ENCODE data around the gene COBL. TPM values are rescaled to one million over a fixed set of nuclear protein-coding genes. Genes with fewer than 3 reads are reported as not detected.

Gene COBL
- total RNA-seq, 1 donor from 2014 or later: 0.11 TPM

- H3K27ac ChIP-seq: no peak overlapping the region
- intact Hi-C loops (cut with DNase I): no loop called here
- no peaks in the 10 kb centered on the region for H3K9me3 ChIP-seq
- no peaks in the 10 kb centered on the region for H3K4me1 ChIP-seq
- no peak for TF ChIP-seq CTCF (IDR thresholded peaks at IDR 0.05)
- no peaks in the 10 kb centered on the region for H3K27me3 ChIP-seq
- DNase-seq (ENCODE audit: low spot score in 2 of 2): no peak
- no peaks in the 10 kb centered on the region for H3K36me3 ChIP-seq
- no peak overlapping the region for H3K4me3 ChIP-seq
These were observed 246.5 kb downstream of the COBL start for GRCh38 chr7:51070151-51070550.

- Histone ChIP-seq H3K9me3 (no peaks in the 10 kb centered on the region), H3K4me1 (no peaks in the 10 kb centered on the region), H3K27ac (no peak overlapping the region), H3K27me3 (no peaks in the 10 kb centered on the region), H3K4me3 (no peak overlapping the region), H3K36me3 (no peaks in the 10 kb centered on the region)
- no peak for DNase-seq (ENCODE audit: low spot score in 2 of 2)
- intact Hi-C loops (cut with DNase I): loop anchor here (5.0 kb wide), 2 partner anchors 287 to 472 kb away; partner anchors contain the start of gene GRB10
- no peak for TF ChIP-seq CTCF (IDR thresholded peaks at IDR 0.05)
These were observed 247.1 kb downstream of the COBL start for GRCh38 chr7:51069411-51070083.

GRCh38 chr7:51068401-51068800 is 248.2 kb downstream of the COBL start:
- intact Hi-C loops (cut with DNase I): loop anchor here (5.0 kb wide), 2 partner anchors 286 to 471 kb away; partner anchors contain the start of gene GRB10
- Histone ChIP-seq H3K36me3 (no peaks in the 10 kb centered on the region), H3K27me3 (no peaks in the 10 kb centered on the region), H3K27ac (no peak overlapping the region), H3K4me1 (no peaks in the 10 kb centered on the region), H3K4me3 (no peak overlapping the region), H3K9me3 (no peaks in the 10 kb centered on the region)
- no peak for DNase-seq (ENCODE audit: low spot score in 2 of 2)
- TF ChIP-seq CTCF (IDR thresholded peaks at IDR 0.05): no peak

- peak in 1 of 2 donors; percentile 71 for DNase-seq (ENCODE audit: low spot score in 2 of 2)
These were observed 248.9 kb downstream of the COBL start for GRCh38 chr7:51067757-51068156.

GRCh38 chr7:51067258-51067657 is 249.4 kb downstream of the COBL start:
- no peak for DNase-seq (ENCODE audit: low spot score in 2 of 2)
- intact Hi-C loops (cut with DNase I): loop anchor here (1.0 to 5.0 kb wide), 3 partner anchors 285 to 599 kb away; partner anchors contain the start of gene GRB10

More at GRCh38 chr7:51067757-51068156, 248.9 kb downstream of the COBL start:
- Histone ChIP-seq H3K36me3 (no peaks in the 10 kb centered on the region), H3K4me3 (peak overlapping the region in 1 of 2 donors; percentile 40), H3K9me3 (no peaks in the 10 kb centered on the region), H3K27ac (no peak overlapping the region), H3K27me3 (no peaks in the 10 kb centered on the region), H3K4me1 (no peaks in the 10 kb centered on the region)
- TF ChIP-seq CTCF (IDR thresholded peaks at IDR 0.05): peak; percentile 23 to 71 (median 44)
- intact Hi-C loops (cut with DNase I): loop anchor here (1.0 to 5.0 kb wide), 3 partner anchors 285 to 599 kb away; partner anchors contain the start of gene GRB10

More at GRCh38 chr7:51067258-51067657, 249.4 kb downstream of the COBL start:
- Histone ChIP-seq H3K27me3 (no peaks in the 10 kb centered on the region), H3K4me1 (no peaks in the 10 kb centered on the region), H3K27ac (no peak overlapping the region), H3K36me3 (no peaks in the 10 kb centered on the region), H3K4me3 (no peak overlapping the region), H3K9me3 (no peaks in the 10 kb centered on the region)
- TF ChIP-seq CTCF (IDR thresholded peaks at IDR 0.05): no peak

Data from ascending aorta (tissue), 2 donors.